ENCODE measurements around the gene HAX1.
"Not testable (repeated sequence)": the region's sequence is repeated elsewhere in the genome, so short reads cannot be mapped to it uniquely, and the experiment has no call there.

Gene HAX1

DNA sequence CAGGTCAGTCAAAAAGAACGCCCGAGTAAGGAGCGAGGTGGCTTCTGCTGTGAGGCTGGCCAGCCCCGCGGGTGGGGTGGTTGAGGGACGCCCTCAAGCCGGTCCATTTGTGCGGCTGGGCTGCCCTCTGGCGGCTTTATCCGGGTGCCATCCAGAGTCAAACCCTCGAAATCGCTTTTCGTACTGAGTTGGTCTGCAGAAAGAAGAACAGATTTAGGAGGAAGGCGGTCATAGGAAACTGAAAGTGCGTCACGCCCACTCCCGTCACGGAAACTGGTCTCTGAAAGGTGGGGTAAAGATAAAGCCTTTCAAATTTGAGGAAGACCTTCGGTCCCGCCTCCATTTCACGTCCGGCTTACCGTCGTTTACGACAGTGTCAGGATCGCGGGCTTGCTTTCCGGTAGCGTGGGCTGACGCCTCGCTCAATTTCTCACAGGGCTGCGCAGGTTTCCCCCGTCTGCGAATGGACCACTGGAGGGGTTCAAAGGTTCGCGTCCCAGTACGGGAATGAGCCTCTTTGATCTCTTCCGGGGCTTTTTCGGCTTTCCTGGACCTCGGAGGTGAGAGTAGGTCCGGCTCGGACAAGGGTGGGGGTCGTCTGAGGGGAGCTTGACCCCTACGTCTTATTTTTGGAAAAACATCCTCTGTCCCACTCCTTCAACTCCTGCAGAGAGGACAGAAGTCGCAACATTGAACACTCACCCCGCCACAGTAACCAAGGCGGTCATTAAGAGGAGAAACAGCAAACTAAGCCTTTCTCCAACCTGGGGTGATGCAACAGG is at the start of gene HAX1:
HAX1 (plus strand) TSS at position 413 of the 782 bp plus-strand sequence; CDS start at position 508, 95 bp downstream.
- peak; percentile 94 to 97 for DNase-seq (ENCODE audit: low read depth in 2 of 2)

DNA sequence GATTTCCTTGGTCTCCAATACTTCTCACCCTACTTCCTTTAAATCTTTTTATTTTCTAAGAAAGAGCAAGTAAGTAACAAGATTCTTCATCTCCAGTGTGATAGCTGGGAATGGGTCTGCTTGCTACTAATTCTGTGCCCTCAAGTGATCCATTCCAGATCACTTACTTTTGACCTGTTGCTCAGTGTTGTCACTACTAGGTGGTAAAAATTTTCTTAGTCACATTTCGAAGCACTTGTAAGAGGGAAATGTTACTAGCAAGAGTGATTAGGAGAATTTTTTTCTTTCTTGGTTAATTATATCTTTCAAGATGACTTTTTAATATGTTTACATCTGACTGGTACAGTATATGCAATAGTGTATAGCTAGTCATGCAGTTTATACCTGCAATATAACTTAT is 49.5 kb upstream of the HAX1 start:
- DNase-seq (ENCODE audit: low read depth in 2 of 2), result no peak

- DNase-seq (ENCODE audit: low read depth in 2 of 2), result no peak
Observed at GRCh38 chr1:154223621-154224020, 48.8 kb upstream of the HAX1 start.

DNA sequence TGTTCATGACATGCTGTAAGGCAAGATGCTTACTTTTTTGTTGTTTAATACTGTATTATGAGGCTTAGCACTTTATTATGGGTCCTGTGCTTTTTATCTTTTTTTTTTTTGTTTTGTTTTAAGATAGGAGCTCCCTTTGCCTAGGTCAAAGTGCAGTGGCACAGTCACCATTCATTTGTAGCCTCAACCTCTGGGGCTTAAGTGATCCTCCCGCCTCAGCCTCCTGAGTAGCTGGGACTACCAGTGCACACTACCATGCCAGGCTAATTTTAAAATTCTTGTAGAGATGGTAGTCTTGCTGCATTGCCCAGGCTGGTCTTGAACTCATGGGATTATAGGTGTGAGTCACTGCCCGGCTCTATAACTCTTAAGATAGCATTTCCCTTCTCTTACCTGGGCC is 47.1 kb upstream of the HAX1 start:
- DNase-seq (ENCODE audit: low read depth in 2 of 2), result no peak

DNA sequence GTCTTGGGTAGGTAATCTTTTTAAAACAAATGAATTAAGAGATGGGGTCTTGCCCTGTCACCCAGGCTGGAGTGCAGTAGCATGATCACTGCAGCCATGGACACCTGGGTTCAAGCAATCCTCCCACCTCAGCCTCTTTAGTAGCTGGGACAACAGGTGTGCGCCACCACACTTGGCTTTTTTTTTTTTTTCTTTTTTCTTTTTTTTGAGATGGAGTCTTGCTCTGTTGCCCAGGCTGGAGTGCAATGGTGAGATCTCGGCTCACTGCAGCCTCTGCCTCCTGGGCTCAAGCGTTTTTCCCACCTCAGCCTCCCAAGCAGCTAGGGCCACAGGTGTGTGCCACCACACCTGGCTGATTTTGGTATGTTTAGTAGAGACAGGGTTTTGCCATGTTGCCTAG is 41.3 kb upstream of the HAX1 start:
- DNase-seq (ENCODE audit: low read depth in 2 of 2), result not testable (repeated sequence)

DNA sequence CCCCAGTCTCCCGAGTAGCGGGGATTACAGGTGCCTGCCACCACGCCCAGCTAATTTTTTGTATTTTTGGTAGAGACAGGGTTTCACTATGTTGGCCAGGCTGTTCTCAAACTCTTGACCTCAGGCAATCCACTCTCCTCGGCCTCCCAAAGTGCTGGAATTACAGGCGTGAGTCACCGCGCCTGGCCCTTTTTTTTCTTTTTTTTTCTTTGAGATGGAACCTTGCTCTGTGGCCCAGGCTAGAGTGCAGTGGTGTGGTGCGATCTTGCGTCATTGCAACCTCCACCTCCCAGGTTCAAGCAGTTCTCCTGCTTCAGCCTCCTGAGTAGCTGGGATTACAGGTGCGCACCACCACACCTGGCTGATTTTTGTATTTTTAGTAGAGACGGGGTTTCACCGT is 39.3 kb upstream of the HAX1 start:
- DNase-seq (ENCODE audit: low read depth in 2 of 2), result not testable (repeated sequence)

DNA sequence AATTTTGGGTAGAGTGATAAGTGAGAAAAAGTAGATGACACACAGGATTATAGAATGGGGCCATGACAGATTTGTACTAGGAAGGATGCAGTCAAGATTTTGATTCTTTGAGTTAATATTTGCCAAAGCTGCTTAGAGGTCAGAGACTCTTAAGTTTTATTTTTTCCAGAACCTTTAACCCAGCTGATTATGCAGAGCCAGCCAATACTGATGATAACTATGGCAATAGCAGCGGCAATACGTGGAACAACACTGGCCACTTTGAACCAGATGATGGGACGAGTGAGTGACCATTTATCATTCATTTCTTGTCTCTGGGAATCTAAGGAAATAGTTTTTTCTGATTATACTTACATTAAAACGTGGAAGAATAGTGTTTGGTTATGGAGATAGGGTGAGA is 35.6 kb upstream of the HAX1 start:
- DNase-seq (ENCODE audit: low read depth in 2 of 2), result no peak

DNA sequence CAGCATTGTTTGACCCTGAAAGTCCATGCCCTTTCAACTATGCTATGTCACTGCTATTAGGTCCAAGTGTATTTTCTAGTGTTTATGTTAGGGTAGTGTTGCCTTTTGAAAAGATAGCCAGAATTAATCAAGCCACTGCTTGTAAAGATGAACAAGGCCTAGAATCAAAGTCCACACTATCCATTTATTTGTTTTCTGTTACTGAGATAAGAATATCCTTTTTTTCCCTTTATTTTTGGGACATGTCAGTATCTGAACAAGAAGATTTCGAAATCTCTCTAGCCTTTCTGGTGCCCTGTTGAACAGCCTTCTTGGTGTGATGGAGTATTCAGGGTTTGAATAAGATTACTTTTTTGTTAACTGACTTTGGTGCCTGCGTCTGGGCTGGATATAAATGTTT is 35.0 kb upstream of the HAX1 start:
- DNase-seq (ENCODE audit: low read depth in 2 of 2), result no peak

GRCh38 chr1:154237880-154238506 is 34.4 kb upstream of the HAX1 start:
- DNase-seq (ENCODE audit: low read depth in 2 of 2), result no peak

DNA sequence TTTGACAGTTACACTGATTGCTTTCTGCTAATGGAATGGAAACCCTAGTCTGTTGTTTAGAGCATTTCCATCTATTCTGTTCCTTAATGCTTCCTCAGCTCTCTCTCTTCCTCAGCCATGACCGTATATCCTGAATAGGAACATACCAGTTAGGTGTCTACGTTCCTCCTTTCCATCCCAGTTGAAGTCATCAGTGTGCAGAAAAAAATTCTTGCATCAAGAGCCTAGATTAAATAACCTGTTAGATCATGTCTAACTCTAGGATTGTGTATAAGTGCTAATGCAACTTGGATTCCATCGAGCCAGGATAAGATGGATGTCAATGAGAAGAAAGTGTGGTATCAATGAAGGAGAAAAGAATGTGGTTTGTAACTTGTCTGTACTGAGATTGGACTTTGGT is 32.9 kb upstream of the HAX1 start:
- no peak for DNase-seq (ENCODE audit: low read depth in 2 of 2)

DNA sequence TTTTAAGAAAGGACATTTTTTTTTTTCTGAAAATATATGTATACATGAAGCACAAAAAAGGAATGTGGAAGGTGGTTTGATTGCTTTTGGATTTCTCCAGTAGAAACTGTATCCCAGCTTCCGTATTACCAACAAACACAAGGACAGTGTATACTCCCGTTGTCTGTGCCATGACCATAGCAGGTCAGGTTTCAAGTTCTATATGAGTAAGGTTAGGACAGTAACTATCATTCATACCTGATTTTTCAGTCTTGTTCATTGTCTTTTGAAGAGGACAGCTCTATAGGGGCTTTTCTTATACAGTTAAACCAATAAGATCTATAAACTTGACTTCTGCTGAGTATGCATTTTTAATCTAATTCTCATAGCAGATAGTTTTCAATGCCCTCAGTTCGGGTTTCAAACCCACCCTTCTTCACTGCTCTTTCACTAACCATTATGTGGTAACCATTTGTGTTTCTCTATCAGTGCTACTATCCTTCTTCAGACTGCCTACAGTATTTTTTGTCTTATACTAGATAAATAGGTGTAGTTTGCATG is 32.1 kb upstream of the HAX1 start:
- DNase-seq (ENCODE audit: low read depth in 2 of 2), result no peak

DNA sequence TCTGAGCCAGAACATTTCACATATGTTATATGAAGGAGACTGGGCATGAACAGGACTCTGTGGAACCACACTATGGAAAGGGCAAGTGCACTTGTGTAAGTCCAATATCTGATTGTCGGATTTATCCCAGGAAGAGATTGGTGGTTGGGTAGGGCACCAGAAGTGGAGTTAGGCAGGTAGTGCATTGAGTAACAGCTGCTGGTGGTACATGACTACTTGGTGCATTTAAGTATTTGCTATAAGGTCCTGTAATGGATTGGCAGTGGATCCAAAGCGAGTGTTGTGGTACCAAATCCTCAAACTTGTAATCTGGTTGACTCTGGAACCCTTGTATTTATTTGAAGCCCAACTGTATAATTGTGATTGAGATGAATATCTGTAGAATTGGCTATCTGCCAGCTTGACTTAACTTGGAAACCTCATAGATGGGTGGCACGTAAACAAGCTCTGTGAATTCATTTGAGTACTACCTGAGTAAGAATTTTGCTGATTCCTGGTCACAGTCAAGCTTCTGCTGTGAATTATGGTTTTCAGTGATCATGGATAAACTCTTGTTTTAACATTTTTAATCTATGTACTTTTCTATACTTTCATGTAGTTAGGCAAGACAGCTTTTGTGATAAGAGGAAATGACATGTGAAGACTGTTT is 30.6 kb upstream of the HAX1 start:
- DNase-seq (ENCODE audit: low read depth in 2 of 2), result no peak

- DNase-seq (ENCODE audit: low read depth in 2 of 2), result no peak
Observed at GRCh38 chr1:154253671-154254070, 18.8 kb upstream of the HAX1 start.

DNA sequence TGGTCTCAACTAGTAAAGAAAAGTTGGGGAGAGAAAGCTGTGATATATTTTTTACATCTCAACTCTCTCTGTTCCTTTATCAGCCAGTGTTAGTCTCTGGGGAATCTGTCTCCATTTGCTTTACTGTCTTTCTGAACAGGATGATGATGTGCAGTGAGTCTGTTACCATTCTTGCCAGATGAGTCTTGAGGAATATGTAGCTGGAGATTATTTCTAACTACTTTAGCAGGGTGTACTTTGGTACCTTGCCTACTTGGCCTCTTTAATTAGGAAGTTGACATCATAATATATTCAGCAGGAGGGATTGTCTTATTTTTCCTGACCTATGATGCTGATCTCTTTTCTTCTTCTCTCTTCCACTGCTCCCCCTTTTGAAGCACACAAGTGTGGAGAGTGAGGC is 15.7 kb upstream of the HAX1 start:
- no peak for DNase-seq (ENCODE audit: low read depth in 2 of 2)

DNA sequence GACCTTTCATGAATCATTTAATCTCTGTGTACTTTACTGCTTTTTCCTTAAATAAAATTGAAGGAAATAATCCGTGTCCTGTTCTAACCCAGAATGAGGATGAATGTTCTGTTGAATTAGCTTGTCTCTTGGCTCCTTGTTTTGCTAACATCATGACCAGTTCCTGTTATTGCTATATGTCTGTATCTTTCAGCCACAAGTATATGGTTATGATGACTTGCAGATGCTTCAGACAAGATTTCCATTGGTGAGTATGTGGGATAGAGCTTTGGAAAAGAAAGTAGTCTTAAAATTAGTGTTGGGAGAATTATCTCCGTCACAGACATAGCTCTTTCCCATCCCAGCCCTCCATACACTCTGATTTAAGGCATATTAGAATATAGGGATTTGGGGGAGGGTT is 13.6 kb upstream of the HAX1 start:
- DNase-seq (ENCODE audit: low read depth in 2 of 2), result no peak

GRCh38 chr1:154260127-154260526 is 12.3 kb upstream of the HAX1 start:
- DNase-seq (ENCODE audit: low read depth in 2 of 2), result no peak

DNA sequence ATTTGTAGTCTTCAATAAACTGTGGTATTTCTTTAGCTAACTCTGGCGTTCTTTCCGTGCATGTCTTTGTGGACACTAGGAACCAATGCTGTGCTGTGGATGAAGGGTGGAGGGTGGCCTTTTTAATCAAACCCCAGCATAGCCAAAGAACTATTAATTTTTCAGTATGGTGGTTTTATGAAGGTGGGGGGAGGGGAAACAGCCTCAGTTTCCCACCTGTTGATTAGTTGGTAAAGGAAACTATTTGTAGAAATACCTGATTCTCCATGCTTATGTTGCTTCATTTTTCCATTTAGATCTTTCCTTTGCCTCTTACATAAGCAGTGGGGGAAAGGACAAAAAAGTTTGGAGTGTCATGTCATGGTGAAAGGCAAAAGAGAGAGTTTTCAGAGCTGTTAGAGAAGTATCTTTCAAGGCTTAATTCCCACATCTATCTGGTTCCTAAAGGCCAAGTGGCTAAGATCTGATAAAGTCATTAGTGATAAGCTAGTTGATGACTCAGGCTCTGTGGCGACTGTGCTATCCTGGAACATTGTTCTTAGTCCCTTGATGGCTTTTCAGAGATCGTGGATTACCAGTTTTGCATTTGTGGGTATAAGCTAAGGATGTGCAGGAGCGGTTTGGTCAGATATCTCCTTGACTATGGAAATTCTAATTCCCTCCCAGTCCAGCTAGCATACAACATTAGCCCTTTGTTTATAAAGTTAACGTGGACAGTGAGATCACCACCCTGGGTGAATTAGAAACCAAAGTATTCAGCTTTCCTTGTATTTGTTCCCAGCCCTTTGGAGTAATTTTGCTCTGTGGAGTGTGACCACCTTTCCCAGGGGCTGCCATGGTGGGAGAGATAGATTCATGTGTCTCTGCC is 8.7 kb upstream of the HAX1 start:
- DNase-seq (ENCODE audit: low read depth in 2 of 2), result no peak

- no peak for DNase-seq (ENCODE audit: low read depth in 2 of 2)
Observed at GRCh38 chr1:154264454-154264853, 8.0 kb upstream of the HAX1 start.

DNA sequence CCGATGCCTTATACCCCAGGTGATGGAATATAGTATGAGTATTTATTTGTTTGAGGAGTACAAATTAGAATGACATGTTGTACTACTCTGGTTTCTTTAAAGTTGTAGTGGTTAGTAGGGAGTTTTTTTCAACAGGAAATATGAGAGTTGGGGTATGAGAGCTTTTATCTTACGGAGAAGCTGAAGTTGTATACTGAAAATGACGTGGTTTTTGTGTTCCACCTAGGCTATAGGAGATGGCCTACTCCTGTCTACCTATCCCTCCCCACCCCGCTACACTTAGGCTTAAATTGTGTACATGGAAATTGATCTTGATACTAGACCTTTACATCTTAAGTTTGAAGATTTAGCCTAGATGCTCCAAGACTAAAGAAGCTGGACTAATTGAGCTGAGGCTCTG is 6.8 kb upstream of the HAX1 start:
- DNase-seq (ENCODE audit: low read depth in 2 of 2), result no peak

DNA sequence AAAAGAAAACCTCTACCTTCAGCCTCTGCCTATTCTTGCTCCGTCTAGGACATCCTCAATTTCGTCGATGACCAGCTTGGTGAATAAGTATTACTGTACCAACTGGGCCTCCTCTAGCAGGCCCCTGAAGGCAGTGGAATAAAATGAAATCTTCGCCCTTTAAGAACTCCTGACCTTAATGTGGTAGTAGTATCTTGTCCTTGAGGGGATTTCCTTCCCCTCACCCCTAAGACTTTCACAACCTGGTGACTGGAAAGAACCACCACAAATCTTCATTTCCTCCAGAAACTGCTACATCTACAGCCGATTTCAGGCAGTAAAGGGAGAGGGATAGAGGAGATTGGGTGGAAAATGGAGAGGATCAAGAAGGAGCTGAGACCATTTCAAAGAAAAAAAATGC is 1.6 kb upstream of the HAX1 start:
- no peak for DNase-seq (ENCODE audit: low read depth in 2 of 2)

DNA sequence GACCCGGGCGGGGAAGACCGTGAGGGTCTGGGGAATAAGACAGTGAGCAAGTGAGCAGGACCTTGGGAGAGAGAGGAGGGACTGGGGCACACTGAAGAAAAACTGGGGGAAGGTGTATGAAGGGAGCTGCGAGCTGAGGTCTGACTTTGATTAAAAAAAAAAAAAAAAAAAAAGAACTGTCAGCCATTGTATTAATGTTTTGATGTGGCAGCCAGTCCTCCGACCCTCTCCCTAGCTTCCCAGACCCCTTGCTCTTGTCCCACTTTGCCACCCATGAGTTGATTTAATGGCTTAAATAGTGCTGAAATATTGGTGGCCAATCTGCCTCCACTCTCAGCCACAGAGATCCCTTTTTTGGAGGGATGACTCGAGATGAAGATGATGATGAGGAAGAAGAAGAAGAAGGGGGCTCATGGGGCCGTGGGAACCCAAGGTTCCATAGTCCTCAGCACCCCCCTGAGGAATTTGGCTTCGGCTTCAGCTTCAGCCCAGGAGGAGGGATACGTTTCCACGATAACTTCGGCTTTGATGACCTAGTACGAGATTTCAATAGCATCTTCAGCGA is 652 bp downstream of the HAX1 start:
- DNase-seq (ENCODE audit: low read depth in 2 of 2), result no peak

Measured in activated CD4-positive, alpha-beta T cell treated with anti-CD3 and anti-CD28 coated beads for 24 hours (primary cell).